T-cell (primary cell): ENCODE measurements around the gene UBE2E2. TPM values are rescaled to one million over a fixed set of nuclear protein-coding genes. Genes with fewer than 3 reads are reported as not detected.

Experiments
- ATAC-seq, 4 experiments: fragments of 200-7000 bp in 3 of 4; fragments of 150-1000 bp in 1 of 4; cut with Tn5 transposase; replicated peaks in 1 of 4; 1 replicate in 3 of 4; 2 replicates in 1 of 4; pipeline ENCODE4 v1.10.0; 2021; ENCODE audit warnings: moderate library complexity in 3 of 4, mild to moderate bottlenecking in 2 of 4, moderate number of reproducible peaks in 1 of 4
- CTCF ChIA-PET, 2 donors: fragments of 300-600 bp; sonication (Branson Sonifier 250); formaldehyde crosslinking; loops; one replicate each; lab custom pipeline; 2022; ENCODE audit warnings: antibody characterized with exemption in 2 of 2; lab: Charles Lee
- POLR2A ChIA-PET, 2 donors: fragments of 300-600 bp; sonication (Branson Sonifier 250); formaldehyde crosslinking; loops; one replicate each; lab custom pipeline; 2022; ENCODE audit warnings: antibody characterized with exemption in 2 of 2; lab: Charles Lee
- DNase-seq, 35 experiments: peaks; one replicate each; pipeline versions ENCODE4 v3.0.0 to v3.0.0-alpha.2; 2013 to 2023
- H3K27ac ChIP-seq: one replicate; pipeline ENCODE4 v1.5.1; 2013; ENCODE audit warnings: low read length
- H3K27me3 ChIP-seq, 2 experiments: replicated peaks in 1 of 2; 1 replicate in 1 of 2; 2 replicates in 1 of 2; pipeline versions ENCODE4 v1.6.1 to v1.7.0; 2013; ENCODE audit warnings: low read length in 1 of 2, mixed read lengths in 1 of 2; ENCODE audit not compliant: control insufficient read depth in 2 of 2, insufficient read depth in 2 of 2; ENCODE audit errors: extremely low read depth in 1 of 2
- H3K36me3 ChIP-seq, 2 donors: 1 replicate in 1 of 2; 2 replicates in 1 of 2; pipeline versions ENCODE4 v1.6.1 to v1.7.0; 2013; ENCODE audit warnings: low read length in 1 of 2; ENCODE audit not compliant: control insufficient read depth in 2 of 2, insufficient read depth in 1 of 2; ENCODE audit errors: extremely low read depth in 1 of 2
- H3K4me1 ChIP-seq, 2 experiments: 1 replicate in 1 of 2; 2 replicates in 1 of 2; pipeline versions ENCODE4 v1.6.1 to v1.7.0; 2013; ENCODE audit warnings: low read length in 2 of 2, mixed read lengths in 1 of 2; ENCODE audit not compliant: insufficient read depth in 2 of 2, control insufficient read depth in 1 of 2; ENCODE audit errors: extremely low read depth in 1 of 2
- H3K4me3 ChIP-seq, 2 donors: 1 replicate in 1 of 2; 2 replicates in 1 of 2; pipeline versions ENCODE4 v1.5.1 to v1.7.0; 2013; ENCODE audit warnings: mild to moderate bottlenecking in 2 of 2, low read length in 1 of 2, moderate library complexity in 1 of 2; ENCODE audit not compliant: control insufficient read depth in 1 of 2; ENCODE audit errors: extremely low read depth in 1 of 2
- H3K9me3 ChIP-seq: 2 replicates; pipeline ENCODE4 v1.7.0; 2013
- H3K27ac Mint-ChIP-seq, 2 donors: one replicate each; pipeline ENCODE4 v1.8.0; 2020 to 2021; ENCODE audit warnings: mild to moderate bottlenecking in 2 of 2, mixed read lengths in 2 of 2
- H3K27me3 Mint-ChIP-seq, 2 donors: one replicate each; pipeline ENCODE4 v1.8.0; 2021 to 2022; ENCODE audit warnings: mixed read lengths in 2 of 2
- H3K36me3 Mint-ChIP-seq: one replicate; pipeline ENCODE4 v1.8.0; 2021; ENCODE audit warnings: mixed read lengths
- H3K4me1 Mint-ChIP-seq, 3 donors: one replicate each; pipeline ENCODE4 v1.8.0; 2020 to 2022; ENCODE audit warnings: mixed read lengths in 3 of 3, mild to moderate bottlenecking in 1 of 3
- H3K4me3 Mint-ChIP-seq, 3 donors: one replicate each; pipeline ENCODE4 v1.8.0; 2020 to 2022; ENCODE audit warnings: mild to moderate bottlenecking in 3 of 3, mixed read lengths in 3 of 3, moderate library complexity in 3 of 3
- H3K9me3 Mint-ChIP-seq, 3 donors: one replicate each; pipeline ENCODE4 v1.8.0; 2020 to 2022; ENCODE audit warnings: mixed read lengths in 3 of 3
- WGBS: methylation state at CpG from one replicate; pipeline ENCODE4 v1.1.5; 2013; ENCODE audit warnings: missing lambda C conversion rate; ENCODE audit not compliant: insufficient coverage; 5-methylcytosine and 5-hydroxymethylcytosine counted together
- total RNA-seq, 35 experiments: library from RNA in 6 of 35; stranded (reverse) in 6 of 35; fragments of 120-200 nt in 1 of 35; gene quantifications; one replicate each; pipeline versions ENCODE4 v1.2.1 to v1.2.4 and lab custom pipeline; 2013 to 2026

Gene UBE2E2
- total RNA-seq, 5 donors from 2014 or later (not counting 1 experiment from before 2014, with no cell fraction given), result 7.2 to 17.6 (median 7.5) TPM

GRCh38 chr3:23468203-23468602 lies 265.1 kb downstream of the UBE2E2 start:
- WGBS, result no CpG with 5 or more reads among the region's 1 CpG
- no peak for ATAC-seq
- H3K27me3 Mint-ChIP-seq, result no peaks in the 10 kb centered on the region
- H3K9me3 ChIP-seq, result no peaks in the 10 kb centered on the region
- H3K4me1 ChIP-seq, result no peaks in the 10 kb centered on the region
- no peak overlapping the region for H3K27ac Mint-ChIP-seq
- H3K27ac ChIP-seq, result no peak overlapping the region
- ChIA-PET CTCF (no interaction called here), POLR2A (no interaction called here)
- H3K4me3 ChIP-seq, result no peak overlapping the region
- no peaks in the 10 kb centered on the region for H3K27me3 ChIP-seq
- DNase-seq, result no peak
- peaks cover 5 to 20% (median 9%) of the 10 kb centered on the region in 3 donors for H3K9me3 Mint-ChIP-seq
- H3K4me3 Mint-ChIP-seq, result no peak overlapping the region
- no peaks in the 10 kb centered on the region for H3K36me3 Mint-ChIP-seq
- H3K4me1 Mint-ChIP-seq, result no peaks in the 10 kb centered on the region
- H3K36me3 ChIP-seq, result no peaks in the 10 kb centered on the region

DNA sequence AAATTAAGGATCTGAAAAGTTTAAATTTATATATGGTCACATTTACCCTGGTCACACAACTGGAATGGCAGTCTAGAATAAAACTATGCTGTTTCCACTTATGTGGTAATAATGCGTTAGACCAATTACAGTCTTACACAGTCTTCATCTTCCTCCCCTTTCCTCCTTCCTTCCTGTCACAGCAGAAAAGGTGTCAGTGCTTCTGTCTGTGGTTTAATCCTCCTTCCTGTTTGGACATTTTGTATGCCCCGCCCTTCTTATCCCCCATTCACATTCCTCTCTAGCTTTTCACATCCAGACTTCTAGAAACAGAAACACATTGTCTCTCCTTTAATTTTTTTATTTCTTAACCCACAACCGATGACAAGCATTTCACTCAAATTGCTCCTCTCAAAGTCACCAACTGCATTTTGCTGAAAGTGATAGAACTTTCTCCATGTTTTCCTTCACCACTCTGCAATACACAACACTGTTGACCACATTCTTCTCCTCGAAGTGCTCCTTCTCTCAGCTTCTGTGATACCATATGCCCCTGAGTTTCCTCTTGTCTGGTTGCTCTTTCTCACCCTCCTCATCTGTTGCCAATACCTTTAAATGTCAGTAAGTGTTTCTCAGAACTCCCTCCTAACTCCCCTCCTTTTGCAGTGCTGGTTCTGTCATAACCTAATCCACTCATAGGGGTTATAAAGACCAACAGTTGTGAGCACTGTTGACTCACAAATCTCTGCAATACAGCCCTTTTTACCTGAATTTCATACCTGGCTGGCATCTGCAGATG lies 271.6 kb downstream of the UBE2E2 start:
- ATAC-seq (peak in 1 of 4 experiments; percentile 27), DNase-seq (no peak)
- Histone ChIP-seq H3K4me3 (no peak overlapping the region), H3K36me3 (no peaks in the 10 kb centered on the region), H3K27ac (no peak overlapping the region), H3K4me1 (peaks cover 0 to 6% of the 10 kb centered on the region in 2 experiments), H3K27me3 (no peaks in the 10 kb centered on the region), H3K9me3 (peaks cover 2% of the 10 kb centered on the region)
- Mint-ChIP-seq H3K27me3 (no peaks in the 10 kb centered on the region), H3K27ac (peak overlapping the region; percentile 27 to 30), H3K4me3 (peak overlapping the region in 1 of 3 donors; percentile 27), H3K4me1 (peaks cover 12 to 19% (median 12%) of the 10 kb centered on the region in 3 donors), H3K36me3 (peaks cover 6% of the 10 kb centered on the region), H3K9me3 (peaks cover 7 to 14% (median 12%) of the 10 kb centered on the region in 3 donors)
- ChIA-PET POLR2A (no interaction called here), CTCF (no interaction called here)
- WGBS, result 41% methylated on average over 4 of the region's 4 CpGs

DNA sequence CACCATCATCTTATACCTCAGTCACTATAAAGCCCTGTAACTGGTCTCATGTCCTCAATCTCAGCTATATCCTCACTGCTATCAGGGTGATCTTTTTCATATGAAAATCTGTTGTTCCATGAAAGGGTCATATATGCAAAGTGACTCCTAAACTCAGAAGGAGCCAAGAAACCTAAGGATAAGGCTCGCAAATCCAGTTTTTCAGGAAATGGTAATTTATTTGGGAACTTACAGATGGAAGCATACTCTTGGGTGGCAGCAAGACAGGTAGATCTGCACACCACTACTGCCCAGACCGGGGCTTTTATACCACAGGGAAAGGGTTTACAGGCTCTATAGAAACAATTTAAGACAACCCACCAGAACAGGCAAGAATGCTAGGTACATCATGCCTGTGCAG lies 272.3 kb downstream of the UBE2E2 start:
- no peaks in the 10 kb centered on the region for H3K27me3 ChIP-seq

DNA sequence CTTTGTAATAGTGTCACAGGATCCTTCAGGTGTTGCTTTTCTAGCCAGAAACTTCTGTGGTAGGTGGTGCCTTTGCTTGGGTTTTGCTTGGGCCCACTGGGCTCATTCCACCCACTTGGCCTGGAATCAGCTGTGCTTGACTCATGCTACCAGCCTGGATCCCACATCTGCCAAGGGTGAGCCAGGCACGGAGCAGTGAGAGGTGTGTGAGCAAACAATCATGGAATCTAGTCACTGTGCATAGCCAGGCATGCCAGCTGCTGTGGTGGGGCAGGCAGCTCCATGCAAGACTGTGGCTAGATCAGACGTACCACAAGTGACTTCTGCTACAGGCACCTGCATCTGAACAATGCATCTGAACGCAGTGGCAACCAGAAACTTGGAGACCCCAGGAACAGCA lies 275.9 kb downstream of the UBE2E2 start:
- Mint-ChIP-seq H3K36me3 (peaks cover 6% of the 10 kb centered on the region), H3K27me3 (no peaks in the 10 kb centered on the region), H3K4me1 (peaks cover 11 to 16% (median 12%) of the 10 kb centered on the region in 3 donors), H3K9me3 (peaks cover 8 to 14% (median 13%) of the 10 kb centered on the region in 3 donors), H3K27ac (no peak overlapping the region), H3K4me3 (no peak overlapping the region)
- CTCF ChIA-PET, result interaction anchor here in 1 of 2 donors (0.5 kb wide), 1 partner anchor 78 kb away, joined by 3 read pairs; no protein-coding TSS in a partner anchor
- Histone ChIP-seq H3K9me3 (peaks cover 2% of the 10 kb centered on the region), H3K27ac (no peak overlapping the region), H3K36me3 (no peaks in the 10 kb centered on the region), H3K27me3 (no peaks in the 10 kb centered on the region), H3K4me1 (peaks cover 0 to 6% of the 10 kb centered on the region in 2 experiments), H3K4me3 (no peak overlapping the region)
- ATAC-seq, result no peak
- DNase-seq, result no peak
- POLR2A ChIA-PET, result interaction anchor here in 1 of 2 donors (0.7 kb wide), 1 partner anchor 478 kb away, joined by 5 read pairs; no protein-coding TSS in a partner anchor
- WGBS, result 57% methylated on average over 3 of the region's 3 CpGs

More for the DNA sequence above, 272.3 kb downstream of the UBE2E2 start:
- Histone ChIP-seq H3K9me3 (peaks cover 2% of the 10 kb centered on the region), H3K27ac (no peak overlapping the region), H3K4me3 (no peak overlapping the region), H3K4me1 (peaks cover 0 to 6% of the 10 kb centered on the region in 2 experiments), H3K36me3 (no peaks in the 10 kb centered on the region)
- Mint-ChIP-seq H3K4me1 (peaks cover 12 to 19% (median 12%) of the 10 kb centered on the region in 3 donors), H3K4me3 (peak overlapping the region in 1 of 3 donors; percentile 27), H3K9me3 (peaks cover 7 to 14% (median 12%) of the 10 kb centered on the region in 3 donors), H3K27me3 (no peaks in the 10 kb centered on the region), H3K36me3 (peaks cover 6% of the 10 kb centered on the region), H3K27ac (no peak overlapping the region)
- DNase-seq (no peak), ATAC-seq (no peak)
- POLR2A ChIA-PET, result no interaction called here
- CTCF ChIA-PET, result no interaction called here
- WGBS, result no CpG with 5 or more reads among the region's 2 CpGs

DNA sequence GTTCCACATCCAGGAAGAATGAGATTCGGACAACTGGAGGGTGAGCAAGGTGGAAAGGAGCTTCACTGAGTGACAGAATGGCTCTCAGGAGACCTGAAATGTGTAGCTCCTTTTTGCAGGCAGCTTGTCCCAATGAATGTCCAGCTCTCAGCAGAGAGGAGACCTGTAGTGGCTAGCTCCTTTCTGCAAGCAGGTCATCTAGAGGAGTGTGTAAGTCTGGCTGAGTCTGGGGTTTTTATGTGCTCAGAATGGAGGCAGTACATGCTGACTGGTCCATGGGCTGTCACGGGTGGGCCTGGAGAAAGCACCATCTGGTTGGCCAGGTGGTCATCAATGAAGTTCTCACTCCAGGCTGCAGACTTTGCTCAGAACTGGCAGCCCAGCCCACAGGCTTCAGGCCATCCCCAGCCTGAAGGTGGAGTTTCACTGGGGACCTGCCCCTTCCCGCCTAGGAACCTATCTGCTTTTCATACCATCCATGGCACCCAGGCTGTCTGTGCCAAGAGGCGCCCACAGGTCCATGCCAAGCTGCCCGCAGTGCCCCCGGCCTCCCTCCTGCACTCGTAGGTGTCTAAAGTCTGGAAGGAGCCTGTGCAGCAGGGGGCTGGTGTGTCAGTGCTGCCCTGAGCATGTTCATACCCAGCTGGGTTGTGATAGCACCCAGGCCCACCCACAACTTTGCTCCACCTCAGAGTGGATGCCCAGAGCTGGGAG lies 276.6 kb downstream of the UBE2E2 start:
- ATAC-seq (no peak), DNase-seq (no peak)
- H3K27ac ChIP-seq, result no peak overlapping the region
- H3K4me3 Mint-ChIP-seq, result no peak overlapping the region
- no peak overlapping the region for H3K4me3 ChIP-seq
- H3K36me3 ChIP-seq, result no peaks in the 10 kb centered on the region
- H3K9me3 ChIP-seq, result peaks cover 2% of the 10 kb centered on the region
- 58% methylated on average over 7 of the region's 7 CpGs for WGBS
- peaks cover 12 to 19% (median 16%) of the 10 kb centered on the region in 3 donors for H3K9me3 Mint-ChIP-seq
- peaks cover 6% of the 10 kb centered on the region for H3K36me3 Mint-ChIP-seq
- no peaks in the 10 kb centered on the region for H3K27me3 ChIP-seq
- H3K27ac Mint-ChIP-seq, result no peak overlapping the region
- CTCF ChIA-PET, result no interaction called here
- no peaks in the 10 kb centered on the region for H3K27me3 Mint-ChIP-seq
- peaks cover 6 to 9% (median 6%) of the 10 kb centered on the region in 3 donors for H3K4me1 Mint-ChIP-seq
- POLR2A ChIA-PET, result interaction anchor here in 1 of 2 donors (0.7 kb wide), 1 partner anchor 477 kb away, joined by 5 read pairs; no protein-coding TSS in a partner anchor
- no peaks in the 10 kb centered on the region for H3K4me1 ChIP-seq

DNA sequence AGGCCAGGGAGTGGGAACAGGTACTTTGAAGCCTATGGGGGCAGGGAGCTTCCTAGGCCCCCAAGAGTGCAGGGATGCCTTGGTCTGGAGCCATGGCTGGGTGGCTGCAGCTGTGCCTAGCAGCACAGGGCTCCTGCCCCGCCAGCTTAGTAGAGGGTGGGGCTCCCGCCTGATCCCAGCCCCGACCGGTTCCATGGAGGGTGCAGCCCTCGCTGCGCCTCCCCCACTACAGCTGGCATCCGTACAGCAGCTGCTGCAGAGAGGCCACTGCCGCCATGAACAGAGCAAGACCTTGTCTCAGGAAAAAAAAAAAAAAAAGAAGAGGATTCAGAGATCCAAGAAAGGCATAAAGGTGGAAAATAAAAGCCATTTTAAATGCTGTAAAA lies 277.2 kb downstream of the UBE2E2 start:
- peaks cover 12 to 19% (median 12%) of the 10 kb centered on the region in 3 donors for H3K9me3 Mint-ChIP-seq
- no peaks in the 10 kb centered on the region for H3K4me1 ChIP-seq
- H3K27ac Mint-ChIP-seq, result no peak overlapping the region
- H3K4me3 ChIP-seq, result no peak overlapping the region
- DNase-seq (no peak), ATAC-seq (no peak)
- 100% methylated on average over 2 of the region's 8 CpGs for WGBS
- ChIA-PET CTCF (no interaction called here), POLR2A (no interaction called here)
- H3K27ac ChIP-seq, result no peak overlapping the region
- H3K27me3 Mint-ChIP-seq, result no peaks in the 10 kb centered on the region
- peaks cover under 1 to 3% (median under 1%) of the 10 kb centered on the region in 3 donors for H3K4me1 Mint-ChIP-seq
- H3K27me3 ChIP-seq, result no peaks in the 10 kb centered on the region
- no peaks in the 10 kb centered on the region for H3K36me3 ChIP-seq
- peaks cover 6% of the 10 kb centered on the region for H3K36me3 Mint-ChIP-seq
- peaks cover 2% of the 10 kb centered on the region for H3K9me3 ChIP-seq
- H3K4me3 Mint-ChIP-seq, result no peak overlapping the region
